GM19099 (cell line): ENCODE data around the gene GTF3C1.

Experiments
- POLR2A ChIP-seq: IDR thresholded peaks from 3 replicates; pipeline ENCODE4 v1.6.1; 2011; ENCODE audit warnings: low read depth; ENCODE audit not compliant: insufficient read length; ENCODE audit errors: extremely low read depth

The GTF3C1 gene

DNA sequence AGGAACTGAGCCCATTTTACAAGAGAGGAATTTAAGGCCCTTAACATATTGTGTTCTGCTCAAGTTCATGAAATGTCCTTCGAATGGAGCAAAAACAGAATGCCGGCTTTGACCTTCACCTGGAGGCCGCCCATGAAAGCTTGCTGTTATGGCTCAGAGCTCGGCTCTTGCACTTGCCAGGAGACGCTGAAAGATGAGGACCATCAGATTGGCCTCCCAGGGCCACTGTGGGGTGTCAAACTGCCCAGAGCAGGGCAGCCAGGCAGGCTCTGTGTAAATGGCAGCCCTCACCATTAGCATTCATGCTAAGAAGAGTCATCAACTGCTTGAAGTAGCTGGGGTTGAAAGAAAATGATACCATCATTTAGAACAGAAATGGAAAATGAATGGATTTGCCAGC is 108.4 kb downstream of the GTF3C1 start:
- no peak for TF ChIP-seq POLR2A

DNA sequence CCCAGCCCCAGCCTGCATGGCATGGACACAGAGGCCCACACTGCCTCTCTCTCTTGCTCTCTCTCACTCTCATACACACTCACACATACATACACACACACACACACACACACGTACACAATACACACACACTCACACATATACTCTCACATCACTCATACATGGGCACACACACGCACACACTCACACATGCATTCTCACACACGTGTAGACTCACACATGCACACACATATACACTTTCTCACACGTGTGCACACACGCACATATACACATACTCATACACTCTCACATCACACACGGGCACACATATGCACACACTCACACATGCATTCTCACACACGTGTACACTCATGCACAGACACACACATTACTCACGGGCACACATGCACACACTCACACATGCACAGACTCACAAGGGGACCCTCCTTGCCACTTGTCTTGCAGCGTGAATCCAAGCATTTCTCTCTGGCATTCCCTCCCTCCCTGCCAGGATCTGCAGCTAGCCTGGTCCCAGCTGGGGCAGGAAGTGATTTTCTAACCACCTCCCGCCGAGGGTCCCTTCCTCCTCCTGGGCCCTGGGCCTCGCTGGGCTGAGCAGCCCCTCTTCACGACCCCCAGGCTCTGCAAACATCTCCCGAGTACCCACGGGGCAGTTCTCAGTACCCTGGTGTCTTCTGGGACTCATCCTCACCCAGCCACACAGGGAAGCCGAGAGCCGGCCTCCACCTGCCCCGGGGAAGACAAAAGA is 110.3 kb downstream of the GTF3C1 start:
- TF ChIP-seq POLR2A = no peak

DNA sequence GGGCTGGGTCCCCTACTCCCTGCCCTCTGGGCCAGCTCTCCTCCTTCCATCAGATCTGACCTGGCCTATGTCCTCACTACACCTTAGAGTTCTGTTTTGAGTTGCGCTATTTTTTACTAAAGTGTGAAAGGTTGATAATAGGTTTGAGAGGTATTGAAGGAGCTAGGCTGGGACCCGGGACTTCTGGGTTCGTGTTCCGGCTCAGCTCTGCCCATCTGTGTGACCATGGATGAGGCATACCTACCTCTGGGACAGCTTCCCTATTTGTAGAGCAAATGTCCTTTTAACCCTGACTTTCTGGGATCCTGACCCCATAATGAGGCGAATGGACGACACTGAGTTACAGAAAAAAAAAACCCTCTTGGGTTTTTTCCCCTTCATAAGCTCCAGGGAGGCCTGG is 111.8 kb downstream of the GTF3C1 start:
- TF ChIP-seq POLR2A = no peak

DNA sequence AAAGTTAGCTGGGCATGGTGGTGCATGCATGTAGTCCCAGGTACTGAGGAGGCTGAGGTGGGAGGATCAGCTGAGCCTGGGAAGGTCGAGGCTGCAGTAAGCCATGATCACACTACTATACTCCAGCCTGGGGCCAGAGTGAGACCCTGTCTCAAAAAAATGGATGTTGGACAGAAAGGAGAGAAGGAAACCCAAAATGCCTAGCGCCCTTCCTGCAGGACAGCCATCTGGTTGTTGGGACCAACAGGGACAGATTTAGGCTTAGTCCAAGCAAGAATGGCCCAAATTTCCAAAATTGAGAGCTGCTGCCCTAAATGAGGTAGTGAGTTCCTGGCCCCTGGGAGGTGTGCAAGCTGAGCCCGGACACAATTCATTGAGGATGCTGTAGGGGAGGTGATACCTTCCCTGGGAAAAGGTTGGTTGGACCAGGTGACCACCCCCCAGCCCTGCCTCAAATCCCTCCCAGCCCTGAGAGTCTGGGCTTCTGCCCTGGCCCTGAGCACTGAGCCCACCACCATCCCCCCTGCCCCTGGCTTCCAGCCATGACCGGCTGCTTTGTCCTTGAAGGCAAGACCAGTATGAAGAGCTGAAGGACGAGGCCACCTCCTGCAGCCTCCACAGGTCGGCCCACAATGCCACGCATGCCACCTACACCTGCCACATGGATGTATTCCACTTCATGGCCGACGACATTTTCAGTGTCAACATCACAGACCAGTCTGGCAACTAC is 112.6 kb downstream of the GTF3C1 start:
- TF ChIP-seq POLR2A = no peak

DNA sequence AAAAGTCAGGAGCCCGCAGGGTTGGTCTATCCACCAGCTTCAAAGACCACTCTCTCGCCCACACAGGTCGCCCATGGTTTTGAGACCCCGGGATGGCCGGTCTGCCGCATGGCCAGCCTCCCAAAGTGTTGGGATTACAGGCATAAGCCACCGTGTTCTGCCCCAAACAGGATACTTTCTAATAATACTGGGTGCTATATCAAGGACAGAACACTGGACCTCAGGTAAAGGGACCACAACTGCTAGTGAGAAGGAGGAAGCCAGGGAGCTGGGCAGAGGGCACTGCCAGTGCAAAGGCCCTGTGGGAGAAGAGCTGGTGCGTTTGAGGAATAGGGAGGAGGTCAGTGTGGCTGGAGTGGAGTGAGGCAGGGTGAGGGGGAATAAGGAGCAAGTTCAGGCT is 113.6 kb downstream of the GTF3C1 start:
- TF ChIP-seq POLR2A = no peak

DNA sequence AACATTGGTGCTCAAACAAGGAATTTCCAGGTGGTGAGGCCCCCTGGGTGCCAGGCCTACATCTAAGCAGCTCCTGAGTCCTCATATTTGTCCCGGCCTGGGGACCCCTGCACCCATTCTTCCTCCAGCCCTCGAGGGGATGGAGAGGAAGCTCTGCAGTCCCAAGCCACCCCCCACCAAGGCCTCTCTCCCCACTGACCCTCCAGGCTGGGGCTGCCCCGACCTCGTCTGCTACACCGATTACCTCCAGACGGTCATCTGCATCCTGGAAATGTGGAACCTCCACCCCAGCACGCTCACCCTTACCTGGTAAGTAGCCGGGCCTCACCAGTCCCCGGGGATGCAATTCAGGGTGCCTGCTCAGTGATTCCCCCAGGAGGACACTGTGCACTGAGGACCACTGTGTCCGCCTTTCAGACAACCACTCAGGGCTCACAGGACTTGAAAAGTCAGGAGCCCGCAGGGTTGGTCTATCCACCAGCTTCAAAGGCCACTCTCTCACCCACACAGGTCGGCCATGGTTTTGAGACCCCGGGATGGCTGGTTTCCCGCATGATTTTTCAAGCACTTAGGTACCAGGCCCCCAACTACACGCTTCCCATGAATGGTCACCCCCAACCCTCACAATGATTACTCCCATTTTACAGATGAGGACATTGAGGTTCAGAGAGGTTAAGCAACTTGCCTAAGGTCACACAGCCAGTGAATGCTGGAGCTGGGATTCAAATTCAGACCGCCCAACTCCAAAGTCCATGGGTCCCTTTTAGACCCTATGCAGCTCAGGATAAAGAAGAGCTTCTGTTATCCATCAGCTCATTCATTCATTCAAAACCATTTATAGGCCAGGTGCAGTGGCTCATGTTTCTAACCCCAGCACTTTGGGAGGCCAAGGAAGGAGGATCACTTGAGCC is 115.3 kb downstream of the GTF3C1 start:
- no peak for TF ChIP-seq POLR2A

DNA sequence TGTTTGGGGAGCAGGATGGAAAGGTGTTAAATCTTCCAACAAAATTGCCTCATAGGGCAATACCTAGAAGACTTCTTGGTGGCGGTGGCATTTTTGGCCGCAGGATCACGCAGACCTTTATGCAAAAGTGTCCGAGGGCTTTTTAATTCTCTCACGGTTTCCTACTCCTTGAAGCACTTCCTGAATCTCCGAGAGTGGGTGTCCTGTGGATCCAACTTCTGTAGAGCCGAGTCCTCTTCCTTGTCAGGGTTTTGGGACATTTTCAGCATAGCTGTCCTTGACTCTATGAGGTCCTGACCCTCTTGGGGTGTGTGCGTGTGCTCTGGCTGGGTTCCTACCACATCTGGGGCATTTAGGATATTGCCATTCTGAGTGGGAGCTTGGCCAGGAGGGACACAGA is 116.1 kb downstream of the GTF3C1 start:
- no peak for TF ChIP-seq POLR2A

DNA sequence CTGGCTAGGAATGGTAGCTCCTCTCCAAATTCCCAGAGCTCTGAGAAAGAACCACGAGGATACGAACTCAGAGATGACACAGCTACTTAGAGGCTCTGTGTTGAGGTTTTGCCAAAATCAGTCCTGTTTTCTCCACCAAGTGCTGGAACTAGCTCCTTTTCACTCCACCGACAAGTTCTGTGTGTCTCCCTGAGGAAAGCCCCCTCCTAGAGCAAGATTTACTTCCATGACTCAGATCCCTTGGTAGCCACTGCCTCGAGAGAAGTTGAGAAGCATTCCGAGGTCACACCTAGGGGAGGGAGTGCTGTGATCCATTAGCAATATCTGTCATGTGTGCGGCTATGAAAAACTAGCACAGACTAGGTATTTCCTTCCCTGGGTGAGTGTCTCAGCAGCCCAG is 117.2 kb downstream of the GTF3C1 start:
- TF ChIP-seq POLR2A = no peak

DNA sequence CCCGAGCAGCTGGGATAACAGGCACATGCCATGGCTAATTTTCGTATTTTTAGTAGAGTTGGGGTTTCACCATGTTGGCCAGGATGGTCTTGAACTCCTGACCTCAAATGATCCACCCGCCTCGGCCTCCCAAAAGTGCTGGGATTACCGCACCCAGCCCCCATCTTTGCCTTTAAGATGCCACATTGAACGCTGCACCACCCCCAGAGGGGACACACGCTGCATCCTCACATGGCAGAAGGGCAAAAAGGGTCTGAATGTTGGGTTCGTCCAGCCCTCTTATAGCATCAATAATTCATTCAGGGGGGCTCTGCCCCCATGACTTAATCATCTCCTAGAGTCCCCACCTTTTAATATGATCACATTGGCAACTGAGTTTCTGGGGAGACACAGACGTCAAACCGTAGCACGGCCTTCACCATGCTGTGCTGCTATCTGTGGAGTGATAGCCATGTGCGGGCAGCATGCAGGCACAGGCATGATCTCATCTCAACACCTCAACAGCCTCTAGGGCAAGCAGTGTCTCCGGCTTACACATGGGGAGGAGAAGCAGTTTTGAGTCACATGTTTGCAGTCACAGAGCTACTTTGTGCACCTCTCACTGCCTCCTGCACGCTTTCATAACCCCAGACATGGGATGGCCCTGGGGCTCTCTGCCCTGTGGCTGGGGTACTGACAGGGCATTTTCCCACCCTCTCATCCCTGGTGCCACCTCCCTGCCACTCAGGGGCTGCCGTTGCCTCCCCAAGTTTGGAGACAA is 117.8 kb downstream of the GTF3C1 start:
- no peak for TF ChIP-seq POLR2A

DNA sequence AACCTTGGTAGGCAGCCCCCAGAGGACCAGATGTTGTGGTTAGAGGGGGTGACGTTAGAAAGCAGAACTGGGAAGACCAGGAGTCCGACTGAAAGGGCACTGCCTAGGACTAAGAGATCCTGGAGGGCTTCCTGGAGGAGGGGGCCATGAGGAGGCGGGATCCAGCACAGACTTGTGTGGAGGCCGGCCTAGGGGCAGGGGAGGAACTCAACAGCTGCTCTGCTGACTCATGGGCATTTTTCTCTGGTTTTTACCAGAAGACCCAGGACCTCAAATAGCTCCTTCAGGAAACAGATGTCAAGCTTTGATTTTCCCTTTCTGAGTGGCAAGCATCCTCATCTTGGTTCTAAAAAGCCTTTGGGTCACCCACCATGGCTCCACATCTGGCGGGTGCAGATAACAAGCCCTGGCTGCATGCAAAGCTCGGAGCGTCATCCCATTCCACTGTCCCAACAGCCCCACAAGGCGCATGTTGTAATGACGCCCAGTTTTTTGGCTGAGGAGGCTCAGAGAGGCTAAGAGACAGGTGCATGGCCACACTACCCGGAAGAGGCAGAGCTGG is 118.7 kb downstream of the GTF3C1 start:
- peak; percentile 6 for TF ChIP-seq POLR2A

DNA sequence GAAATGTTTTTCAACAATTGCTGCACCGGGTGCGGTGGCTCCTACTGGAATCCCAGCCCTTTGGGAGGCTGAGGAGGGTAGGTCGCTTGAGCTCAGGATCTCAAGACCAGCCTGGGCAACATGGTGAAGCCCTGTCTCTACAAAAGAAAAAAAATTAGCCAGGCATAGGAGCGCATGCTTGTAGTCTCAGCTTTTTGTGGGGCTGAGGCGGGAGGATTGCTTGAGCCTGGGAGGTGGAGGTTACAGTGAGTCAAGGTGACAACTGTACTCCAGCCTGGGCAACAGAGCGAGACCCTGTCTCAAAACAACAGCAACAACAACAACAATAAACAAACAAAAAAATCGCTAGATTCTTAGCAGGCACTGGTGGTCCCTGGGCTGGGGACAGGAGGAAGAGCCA is 119.2 kb downstream of the GTF3C1 start:
- no peak for TF ChIP-seq POLR2A

DNA sequence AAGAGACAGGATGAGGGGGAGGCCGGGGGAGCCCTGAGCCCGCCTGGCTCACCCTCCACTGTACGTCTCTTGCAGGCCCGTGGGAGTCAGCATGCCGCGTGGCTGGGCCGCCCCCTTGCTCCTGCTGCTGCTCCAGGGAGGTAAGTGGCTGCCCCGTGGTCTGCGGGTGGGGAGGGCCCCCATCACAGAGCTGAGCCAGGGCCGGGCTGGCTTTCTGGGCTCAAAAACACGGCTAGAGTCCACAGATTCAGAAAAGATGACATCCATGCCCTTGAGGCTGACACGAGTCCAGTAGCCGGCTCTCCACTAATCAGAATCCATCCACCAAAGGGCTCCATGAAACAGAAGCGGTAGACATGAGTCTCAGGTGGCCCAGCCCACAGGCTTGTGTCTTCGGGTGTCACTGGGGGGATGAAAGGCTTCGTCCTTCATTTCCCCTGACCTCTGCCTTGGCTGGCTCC is 119.7 kb downstream of the GTF3C1 start:
- no peak for TF ChIP-seq POLR2A

DNA sequence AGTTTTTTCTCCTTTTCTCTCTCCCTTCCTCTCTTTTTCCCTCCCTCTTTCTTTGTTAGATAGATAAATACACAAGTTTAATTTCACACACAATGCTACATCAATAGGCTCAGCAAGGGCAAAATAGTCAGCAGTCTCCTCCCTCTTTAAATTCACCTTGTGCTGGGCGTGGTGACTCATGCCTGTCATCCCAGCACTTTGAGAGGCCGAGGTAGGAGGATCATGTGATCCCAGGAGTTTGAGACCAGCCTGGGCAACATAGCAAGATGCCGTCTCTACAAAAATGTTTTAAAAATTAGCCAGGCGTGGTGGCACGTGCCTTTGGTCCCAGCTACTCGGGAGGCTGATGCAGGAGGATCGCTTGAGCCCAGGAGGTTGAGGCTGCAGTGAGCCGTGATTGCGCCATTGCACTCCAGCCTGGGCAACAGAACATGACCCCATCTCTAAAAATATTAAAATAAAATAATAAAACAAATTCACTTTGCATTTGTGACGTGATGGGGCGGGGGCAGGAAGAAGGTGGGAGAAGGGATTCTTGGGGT is 120.3 kb downstream of the GTF3C1 start:
- TF ChIP-seq POLR2A = no peak

DNA sequence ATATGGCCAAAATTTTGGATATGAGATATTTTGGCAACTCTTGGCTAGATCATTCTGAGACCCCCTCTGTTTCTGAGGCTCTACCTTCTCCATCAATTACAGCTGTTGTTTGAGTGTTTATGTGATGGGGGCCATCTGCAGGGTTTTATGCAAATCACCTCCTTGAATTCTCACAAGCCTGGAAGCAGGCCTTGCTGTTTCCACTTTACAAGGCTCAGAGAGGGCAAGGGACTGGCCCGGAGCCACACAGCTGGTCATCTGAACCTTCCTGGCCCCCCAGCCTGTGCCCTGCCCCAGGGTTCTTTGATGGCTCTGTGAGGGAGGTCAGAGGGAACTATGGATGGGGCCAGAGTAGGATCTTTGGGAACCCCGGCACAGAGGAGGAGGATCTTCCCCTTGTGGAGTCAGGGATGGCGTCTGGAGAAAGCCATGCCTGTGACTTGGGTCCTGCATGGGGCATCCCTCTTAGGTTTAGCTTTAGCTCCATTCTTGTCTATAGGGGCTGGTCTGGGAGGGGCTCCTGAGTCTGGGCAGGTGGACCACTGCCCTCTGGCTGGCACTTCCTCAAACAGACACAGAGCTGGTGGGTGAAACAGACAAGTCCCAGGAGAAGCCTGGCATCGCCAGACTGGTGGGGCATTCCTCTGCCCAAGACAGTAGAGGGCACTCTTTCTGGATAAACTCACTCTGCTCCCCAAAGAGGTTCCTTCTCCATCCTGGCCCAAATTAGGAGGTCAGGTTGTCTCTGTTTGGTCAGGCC is 121.5 kb downstream of the GTF3C1 start:
- no peak for TF ChIP-seq POLR2A

DNA sequence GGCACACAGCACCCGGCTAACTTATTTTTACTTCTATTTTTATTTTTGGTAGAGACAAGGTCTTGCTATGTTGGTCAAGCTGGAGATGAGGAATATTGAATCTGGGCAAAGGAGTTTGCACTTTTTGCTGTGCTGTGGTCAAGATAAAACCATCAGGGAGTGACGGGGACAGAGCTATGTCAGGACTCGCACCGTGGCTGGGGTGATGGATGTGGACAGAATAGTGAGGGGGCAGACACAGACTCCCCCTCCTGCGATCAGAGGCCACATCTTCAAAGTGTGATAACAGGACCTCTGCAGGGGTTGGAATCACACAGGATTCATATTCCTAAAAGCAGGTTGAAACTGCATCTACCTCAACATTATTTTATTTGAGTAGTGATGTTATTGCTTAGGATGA is 122.2 kb downstream of the GTF3C1 start:
- TF ChIP-seq POLR2A = no peak
